NOMO-1 treated with DMSO at 0.1 percent for 48 hours (cell line): ENCODE measurements around the gene APIP.

ENCODE experiments used
- DNase-seq: peaks from one replicate; lab custom pipeline; 2025; ENCODE audit not compliant: unreplicated experiment; lab: John Stamatoyannopoulos, UW

The APIP gene

DNA sequence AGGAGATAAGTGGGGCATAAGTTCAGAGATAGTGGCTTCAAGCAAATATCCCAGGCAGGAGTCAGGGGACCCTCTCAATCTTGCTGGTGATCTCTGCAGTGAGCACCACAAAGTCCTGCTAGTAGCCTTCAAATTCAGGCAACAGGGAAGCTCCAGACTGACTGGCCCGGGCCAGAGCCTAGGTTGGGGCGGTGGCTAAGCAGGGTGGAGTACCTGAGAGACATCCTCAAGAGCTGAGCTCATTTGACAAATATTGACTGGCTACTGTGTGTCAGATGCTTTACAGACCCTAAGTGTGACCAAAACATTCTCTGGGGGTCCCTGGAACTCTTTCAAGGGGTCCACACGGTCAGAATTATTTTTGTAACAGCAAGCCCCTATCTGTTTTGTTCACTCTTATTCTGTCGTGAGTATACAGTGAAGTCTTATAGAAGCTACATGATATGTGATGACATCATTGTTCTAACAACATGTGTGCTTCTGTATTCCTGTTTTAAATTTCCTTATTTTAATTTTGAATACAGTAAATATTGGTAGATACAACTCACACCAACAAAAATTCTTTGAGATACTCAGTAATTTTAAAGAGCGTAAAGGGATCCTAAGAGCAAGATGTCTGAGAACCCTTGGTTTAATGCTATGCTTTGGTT lies 71.6 kb downstream of the APIP start:
- no peak for DNase-seq

DNA sequence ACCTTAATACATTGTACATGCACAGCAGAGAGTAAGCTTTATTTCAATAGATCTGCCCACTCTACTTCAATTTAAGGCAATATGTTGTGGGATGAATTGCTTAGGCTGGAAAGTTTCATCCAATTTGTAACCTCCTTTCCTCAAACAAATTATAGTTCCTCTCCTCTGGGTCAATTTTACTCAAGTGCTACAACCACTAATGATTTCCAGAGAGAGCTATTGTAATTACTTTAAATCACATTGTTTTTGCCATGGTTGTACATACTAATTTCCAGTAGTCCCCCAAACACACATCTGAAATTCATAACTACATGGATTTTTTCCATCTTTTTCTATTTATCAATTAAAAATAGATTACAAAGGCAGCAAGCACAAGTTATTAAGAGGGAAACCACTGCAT lies 72.9 kb downstream of the APIP start:
- no peak for DNase-seq

DNA sequence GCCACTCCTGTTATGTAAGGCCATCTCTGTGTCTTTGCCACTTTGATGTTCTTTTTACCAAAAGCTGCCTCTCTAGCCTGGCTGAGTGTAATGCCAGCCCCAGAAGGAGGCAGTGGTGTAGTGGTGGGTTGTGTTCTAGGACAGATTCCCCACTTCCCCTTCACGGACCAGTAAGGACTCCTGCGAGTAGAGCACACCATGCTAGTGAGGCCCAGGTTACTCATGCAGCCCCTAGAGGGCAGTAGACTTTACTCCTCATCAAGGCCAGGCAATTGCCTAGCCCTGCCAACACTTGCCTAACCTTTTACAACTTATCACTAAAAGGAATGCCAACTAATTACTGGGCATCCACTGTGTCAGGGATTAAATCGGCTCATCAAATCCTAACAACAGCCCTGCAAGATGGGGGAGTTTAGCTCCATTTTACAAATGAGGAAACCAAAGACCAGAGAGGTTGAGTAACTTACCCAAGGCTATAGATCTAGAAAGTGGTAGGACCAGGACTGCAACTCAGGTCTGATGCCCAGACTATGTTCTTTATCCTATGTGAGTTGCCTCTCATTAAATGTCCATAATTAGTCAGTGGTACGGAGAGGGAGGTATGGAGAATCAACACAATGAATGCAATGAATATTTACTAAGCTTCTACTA lies 75.3 kb downstream of the APIP start:
- DNase-seq, result peak; percentile 67

DNA sequence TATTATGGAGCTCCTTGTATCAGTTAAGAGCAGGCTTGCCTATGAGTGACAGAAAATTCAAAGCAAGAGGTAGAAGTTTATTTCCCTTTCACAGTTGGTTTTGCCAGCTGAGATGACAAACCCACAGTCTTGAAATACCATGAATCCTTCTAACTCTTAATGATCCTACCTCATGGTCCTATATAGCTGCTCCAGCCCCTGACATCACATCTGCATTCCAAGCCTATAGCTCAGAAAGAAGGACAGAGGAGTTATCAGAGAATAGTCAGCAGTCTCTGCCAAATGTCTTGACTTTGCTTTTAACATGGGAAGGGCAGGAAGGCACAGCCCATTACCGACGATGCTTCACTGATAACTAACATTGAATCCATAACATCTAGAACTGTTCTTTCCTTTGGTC lies 76.2 kb downstream of the APIP start:
- no peak for DNase-seq

DNA sequence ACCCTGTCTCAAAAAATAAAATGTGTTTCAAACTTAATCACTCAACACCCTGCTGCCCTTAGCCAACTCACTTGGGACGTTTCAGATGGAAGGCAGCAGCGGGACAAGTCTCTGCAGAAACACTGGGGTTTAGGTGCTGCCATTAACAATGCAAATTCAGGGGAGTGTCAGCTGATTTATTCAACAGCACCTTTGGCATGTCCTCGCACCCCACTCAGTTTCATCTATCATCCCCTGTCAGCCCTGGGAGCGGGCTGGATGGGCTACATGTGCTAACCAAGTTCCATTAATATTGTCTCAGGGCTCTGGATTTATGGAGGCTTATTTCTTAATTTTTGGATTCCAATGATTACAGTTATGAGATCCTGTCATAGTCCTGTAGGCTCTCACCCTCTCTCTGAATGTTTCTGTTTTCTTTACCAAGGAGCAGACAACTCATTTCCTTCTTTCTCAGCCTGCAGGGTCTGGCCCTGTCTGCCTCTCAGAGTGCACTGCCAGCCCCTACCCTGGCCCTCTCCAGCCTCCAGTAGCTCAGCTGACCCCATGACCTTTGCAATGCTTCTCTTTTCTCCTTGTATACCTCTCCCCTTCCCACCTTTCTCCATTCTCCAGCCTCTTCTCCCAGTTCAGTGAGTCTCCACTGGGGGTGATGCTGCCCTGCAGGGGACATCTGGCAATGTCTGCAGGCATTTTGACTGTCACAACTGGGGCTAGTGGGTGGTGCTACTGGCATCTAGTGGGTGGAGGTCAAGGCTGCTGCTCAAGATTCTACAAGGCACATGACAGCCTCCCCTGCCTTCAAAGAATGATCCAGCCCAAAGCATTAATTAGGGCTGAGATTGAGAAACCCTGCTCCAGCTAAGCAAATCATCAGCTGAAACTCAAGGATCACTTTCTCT lies 79.0 kb downstream of the APIP start:
- no peak for DNase-seq

DNA sequence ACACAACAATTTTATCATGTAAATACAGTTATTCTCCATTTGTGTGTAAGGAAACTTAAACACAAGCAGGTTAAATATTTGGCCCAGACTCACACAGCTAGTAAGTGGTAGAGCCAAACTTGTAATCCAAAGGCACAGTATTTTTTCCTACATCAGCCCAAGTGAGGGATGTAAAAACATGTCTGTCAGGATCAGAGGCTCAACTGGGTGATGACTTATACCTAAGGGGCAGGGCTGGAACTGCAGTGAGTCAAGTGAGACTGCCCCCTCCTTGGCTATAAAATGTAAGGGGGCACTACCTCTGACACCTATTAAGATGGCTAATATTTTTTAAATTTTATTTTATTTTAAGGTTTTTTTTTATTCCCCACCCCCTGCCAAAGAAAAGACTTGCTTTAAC lies 82.6 kb downstream of the APIP start:
- DNase-seq, result no peak
